HuH-7 (cell line): ENCODE data around the gene LRRC26.

ENCODE experiments used
- DNase-seq: peaks from one replicate; pipeline ENCODE4 v3.0.0; 2011; ENCODE audit warnings: low spot score

LRRC26 gene, protein sequence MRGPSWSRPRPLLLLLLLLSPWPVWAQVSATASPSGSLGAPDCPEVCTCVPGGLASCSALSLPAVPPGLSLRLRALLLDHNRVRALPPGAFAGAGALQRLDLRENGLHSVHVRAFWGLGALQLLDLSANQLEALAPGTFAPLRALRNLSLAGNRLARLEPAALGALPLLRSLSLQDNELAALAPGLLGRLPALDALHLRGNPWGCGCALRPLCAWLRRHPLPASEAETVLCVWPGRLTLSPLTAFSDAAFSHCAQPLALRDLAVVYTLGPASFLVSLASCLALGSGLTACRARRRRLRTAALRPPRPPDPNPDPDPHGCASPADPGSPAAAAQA

DNA sequence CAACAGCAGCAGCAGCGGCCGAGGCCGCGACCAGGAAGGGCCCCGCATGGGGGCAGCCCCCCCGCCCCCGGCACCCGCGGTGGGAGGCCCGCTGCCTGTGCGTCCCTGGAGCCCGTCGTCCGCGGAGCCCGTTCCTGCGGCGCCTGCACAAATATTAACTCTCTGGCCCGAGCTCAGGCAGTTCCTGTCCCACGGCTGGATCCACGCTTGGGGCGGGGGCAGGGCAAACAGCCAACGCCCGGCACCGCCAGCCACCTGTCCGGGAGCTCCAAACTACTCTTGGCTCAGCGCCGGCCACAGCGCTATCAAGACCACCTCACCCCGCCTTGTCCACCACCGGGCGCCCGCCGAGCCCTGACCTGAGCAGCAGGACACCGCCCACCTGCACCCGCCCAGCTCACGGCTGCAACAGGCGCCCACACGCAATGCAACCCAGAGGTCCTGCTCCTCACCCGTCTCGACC lies at the start of gene LRRC26:
LRRC26 (minus strand) TSS at position 156 of the 463 bp plus-strand sequence; CDS start at position 48, 108 bp downstream.
- no peak for DNase-seq

DNA sequence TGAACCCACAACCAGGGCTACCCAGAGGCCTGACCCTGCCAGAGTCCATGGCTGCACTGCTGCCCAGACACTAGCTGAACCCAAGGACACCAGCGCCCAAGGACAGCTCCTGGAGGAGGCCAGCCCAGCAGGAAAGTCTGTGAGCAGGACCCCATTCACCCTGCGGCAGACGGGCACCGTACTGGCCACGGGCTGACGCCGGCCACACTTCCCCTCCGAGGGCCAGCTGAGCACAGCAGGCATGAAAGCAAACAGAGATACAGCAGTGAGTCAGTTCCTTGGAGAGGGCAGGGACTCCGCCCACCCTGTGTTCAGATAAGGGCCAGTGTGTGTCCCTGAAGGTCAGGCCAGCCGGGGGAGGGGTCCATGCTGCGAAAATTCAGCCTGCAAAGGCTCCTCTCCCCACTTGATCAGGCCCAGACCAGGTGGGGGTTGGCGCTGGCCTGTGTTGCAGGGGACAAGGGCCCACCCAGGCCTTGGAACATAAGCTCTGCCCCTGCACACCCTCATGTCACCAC lies 49.0 kb upstream of the LRRC26 start:
- DNase-seq, result peak; percentile 80

DNA sequence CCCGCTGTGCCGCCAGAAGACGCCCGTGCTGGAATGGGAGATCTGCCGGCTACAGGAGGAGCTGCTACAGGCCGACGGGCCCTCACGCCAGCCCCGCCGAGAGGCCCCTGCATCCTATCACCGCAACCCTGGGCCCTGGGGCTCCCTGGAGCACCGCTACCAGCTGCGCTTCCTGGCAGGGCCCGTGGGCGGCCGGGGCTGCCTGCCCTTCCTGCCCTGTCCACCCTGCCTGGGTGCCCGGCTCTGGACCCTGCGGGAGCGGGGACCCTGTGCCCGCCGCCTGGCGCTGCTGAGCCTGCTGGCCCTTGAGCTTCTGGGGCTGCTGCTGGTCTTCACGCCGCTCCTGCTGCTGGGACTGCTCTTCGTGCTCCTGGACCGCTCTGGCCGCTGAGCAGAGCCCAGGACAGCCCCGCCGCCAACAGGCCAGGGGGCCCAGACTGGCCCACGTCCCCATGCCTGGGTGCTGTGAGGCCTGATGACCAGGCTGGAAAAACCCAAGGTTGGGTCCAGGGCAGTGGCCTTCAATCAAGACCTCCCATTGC lies 48.4 kb upstream of the LRRC26 start:
- DNase-seq, result no peak

DNA sequence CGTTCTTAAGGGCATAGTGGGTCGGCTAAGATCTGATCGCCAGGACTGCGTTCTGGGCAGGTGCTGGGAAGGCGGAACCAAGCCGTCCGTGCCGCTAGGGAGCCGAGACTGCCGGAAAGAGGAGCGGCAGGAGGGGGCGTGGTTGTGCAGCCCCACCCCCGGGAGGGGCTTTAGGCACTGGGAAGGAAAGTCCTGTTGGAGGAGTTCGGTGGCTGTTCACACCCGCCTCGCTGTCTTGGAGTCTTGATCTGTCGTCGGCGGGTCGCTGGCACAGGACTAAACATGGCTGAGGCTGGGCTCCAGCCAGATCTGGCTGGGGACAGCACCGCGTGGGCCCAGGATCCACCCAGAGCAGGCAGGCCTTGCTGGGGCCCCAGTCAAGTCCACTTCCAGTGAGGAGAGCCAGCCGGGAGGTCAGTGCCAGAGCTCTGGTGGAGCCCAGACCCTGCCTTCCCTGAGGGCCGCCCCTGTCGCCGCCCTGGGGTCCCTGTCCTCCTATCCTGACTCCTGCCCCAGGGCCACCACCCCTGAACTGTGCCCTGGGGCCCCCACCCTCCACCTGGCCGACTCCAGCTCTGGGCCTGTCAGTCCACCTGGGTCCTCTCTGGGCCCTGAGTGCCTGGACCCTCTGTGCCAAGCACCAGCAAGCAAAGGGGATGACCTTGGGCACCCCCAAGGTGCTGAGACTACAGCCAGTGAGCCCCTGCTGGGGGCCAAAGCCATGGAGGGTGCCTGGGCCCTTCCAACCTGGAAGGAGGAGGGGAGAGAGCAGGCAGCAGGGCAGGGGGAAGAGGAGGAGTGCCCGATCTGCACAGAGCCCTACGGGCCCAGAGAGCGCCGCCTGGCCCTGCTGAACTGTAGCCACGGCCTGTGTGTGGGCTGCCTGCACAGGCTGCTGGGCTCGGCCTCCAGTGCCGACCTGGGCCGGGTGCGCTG lies 47.7 kb upstream of the LRRC26 start:
- no peak for DNase-seq

DNA sequence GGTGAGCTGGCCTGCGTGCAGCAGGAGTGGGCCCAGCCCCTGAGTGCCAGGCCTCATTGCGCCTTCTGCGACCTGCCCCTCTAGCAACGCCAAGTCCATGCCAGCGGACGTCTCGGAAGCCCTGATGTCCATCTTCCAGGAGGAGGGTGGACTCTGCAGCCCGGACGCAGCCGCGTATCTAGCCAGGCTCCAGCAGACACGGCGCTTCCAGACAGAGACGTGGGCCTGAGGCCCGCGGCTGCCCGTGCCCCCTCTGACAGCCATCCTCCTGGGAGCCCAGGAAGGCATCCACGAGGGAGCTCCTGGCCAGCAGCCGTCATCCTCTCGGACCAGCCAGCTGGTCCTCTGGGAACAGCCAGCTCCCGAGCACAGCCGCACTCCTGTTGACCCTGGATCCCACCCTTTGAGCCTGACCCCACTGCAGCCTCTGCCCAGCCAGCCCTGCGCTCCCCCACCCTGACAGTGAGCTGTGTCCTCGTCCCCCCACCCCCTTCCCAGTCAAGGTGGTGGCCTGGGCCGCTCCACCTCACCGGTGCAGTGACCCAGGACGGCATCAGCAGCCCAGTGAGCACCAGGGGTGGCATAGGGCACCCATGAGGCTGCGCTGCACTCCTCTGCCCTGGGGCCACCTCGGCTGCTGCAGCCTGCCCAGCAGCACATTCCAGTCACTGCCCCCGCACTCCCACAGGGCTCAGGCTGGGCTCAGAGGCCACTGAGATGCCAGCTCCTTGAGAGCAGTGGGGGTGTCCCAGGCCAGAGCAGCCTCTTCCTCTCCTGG lies 46.5 kb upstream of the LRRC26 start:
- no peak for DNase-seq

DNA sequence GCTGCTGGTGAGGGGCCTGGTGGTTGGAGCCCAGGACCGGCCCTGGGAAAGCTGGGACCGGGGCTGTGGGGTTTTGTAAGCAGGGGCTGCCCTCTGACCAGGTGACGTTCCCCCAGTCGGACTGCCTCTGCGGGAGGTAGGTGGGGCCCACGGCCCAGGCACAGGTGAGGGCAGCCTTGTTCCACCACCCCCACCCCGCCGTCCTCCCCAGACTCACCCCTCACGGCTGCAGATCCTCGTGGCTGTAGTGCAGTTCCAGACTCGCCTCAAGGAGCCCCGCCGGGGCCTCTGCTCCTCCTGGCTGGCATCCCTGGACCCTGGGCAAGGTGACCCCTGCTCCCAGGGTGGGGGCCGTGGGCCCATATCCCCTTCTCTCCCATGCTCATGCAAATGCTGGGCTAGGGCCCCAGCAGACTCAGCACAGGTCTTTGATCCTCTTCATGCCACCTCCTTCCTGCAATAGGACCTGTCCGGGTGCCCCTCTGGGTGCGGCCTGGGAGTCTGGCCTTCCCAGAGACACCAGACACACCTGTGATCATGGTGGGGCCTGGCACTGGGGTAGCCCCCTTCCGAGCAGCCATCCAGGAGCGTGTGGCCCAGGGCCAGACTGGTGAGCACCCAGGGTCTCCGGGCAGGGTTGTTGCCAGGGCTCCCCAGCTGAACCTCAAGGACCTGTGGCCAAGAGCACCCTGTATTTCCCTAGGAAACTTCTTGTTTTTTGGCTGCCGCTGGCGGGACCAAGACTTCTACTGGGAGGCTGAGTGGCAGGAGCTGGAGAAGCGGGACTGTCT lies 45.5 kb upstream of the LRRC26 start:
- no peak for DNase-seq

DNA sequence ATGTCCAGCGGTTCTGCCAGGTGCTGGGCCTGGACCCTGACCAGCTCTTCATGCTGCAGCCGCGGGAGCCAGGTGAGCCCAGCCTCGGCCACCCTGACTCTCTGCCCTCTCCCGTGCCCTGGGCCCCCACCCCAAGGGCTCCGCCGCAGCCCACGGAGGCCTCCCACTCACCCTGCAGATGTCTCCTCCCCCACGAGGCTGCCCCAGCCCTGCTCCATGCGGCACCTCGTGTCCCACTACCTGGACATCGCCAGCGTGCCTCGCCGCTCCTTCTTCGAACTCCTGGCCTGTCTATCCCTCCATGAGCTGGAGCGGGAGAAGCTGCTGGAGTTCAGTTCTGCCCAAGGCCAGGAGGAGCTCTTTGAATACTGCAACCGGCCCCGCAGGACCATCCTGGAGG lies 44.8 kb upstream of the LRRC26 start:
- DNase-seq, result no peak

DNA sequence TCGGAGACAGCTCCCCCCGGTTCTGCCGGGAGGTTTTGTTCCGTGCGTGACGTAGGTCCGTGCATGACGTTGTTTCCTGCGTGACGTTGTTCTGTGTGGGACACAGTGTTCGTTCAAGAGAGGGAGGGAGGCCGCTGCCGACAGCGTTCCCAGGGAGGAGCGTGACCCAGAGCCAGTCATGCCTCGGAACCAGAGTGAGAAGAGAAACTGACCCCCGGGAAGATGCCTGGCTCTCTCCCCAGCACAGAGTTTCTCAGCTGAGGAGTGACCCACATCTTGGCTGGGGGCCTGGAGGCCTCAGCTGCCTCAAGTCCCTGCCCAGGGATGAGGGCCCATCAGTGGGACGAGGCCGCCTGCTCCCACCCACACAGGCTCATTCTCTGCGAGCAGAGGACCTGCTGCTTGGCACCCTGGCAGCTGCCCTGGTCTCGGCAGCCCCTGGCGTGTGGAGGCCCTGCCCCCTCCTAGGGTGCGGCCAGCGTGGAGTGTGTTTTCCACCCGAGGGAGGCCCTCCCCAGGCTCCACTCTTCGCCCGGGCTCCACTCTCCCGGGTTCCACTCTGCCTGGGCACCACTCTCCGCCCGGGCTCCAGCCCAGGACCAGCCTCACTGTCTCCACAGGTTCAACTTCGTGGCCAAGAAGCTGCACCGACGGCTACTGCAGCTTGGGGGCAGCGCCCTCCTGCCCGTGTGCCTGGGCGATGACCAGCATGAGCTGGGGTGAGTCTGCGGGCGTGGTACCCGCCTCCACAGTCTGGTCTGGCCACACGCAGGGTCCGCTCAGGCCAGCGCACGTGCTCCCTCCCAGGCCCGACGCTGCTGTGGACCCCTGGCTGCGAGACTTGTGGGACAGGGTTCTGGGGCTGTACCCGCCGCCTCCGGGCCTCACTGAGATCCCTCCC lies 43.6 kb upstream of the LRRC26 start:
- no peak for DNase-seq

DNA sequence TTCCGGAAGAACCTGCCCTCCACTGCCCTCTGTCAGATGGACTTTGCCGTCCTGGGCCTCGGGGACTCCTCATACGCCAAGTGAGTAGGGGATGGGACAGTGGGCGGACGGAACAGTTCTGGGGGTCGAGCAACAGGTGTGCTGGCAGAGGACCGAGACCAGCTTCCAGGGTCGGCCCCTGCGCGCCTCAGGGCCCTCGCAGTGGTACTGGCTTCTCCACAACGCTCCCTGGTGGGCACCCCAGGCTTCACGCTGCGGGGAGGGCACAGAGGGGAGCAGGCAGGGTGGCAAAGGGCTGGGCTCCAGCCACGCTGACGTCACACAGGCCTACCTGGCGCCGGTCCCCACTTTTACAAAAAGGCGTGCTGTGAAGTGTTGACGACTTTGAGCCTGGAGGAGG lies 42.7 kb upstream of the LRRC26 start:
- DNase-seq, result no peak

DNA sequence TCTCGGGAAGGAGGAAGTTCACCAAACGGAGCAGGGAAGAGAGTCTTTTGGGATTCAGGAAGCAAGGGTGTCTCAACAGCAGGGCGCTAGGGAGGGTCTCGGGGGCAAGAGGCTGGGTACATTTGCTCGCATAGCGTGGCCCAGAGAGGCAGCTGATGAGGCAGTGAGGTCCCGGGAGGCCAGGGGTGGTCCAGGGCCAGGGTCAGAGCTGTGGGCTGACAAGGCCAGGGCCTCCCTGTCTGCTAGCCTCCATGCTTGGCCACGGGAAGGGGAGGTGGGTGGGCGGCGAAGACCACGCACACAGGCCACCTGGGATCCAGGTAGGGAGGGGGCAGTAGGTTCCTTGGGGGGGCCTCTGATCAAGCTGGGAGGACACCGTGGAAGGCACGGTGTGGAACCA lies 41.7 kb upstream of the LRRC26 start:
- DNase-seq, result no peak

DNA sequence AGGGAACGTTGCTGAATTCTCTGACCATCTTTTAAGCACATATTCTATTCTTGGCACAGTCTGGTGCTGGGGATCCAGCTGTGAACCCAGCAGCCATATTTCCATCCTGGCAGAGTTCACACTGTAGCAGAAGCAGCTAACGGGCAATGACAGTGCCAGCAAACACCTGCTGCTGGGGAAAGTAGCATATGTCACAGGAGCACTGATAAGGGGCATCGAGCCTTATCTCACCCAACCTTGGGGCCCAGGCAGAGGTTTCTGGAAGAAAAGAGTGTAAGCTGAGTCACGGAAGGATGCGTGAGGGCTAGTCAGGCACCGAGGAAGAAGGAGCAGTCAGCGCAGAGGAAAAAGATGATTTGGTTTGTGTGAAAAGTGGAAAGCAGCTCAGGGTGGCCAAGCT lies 36.8 kb upstream of the LRRC26 start:
- DNase-seq, result no peak

DNA sequence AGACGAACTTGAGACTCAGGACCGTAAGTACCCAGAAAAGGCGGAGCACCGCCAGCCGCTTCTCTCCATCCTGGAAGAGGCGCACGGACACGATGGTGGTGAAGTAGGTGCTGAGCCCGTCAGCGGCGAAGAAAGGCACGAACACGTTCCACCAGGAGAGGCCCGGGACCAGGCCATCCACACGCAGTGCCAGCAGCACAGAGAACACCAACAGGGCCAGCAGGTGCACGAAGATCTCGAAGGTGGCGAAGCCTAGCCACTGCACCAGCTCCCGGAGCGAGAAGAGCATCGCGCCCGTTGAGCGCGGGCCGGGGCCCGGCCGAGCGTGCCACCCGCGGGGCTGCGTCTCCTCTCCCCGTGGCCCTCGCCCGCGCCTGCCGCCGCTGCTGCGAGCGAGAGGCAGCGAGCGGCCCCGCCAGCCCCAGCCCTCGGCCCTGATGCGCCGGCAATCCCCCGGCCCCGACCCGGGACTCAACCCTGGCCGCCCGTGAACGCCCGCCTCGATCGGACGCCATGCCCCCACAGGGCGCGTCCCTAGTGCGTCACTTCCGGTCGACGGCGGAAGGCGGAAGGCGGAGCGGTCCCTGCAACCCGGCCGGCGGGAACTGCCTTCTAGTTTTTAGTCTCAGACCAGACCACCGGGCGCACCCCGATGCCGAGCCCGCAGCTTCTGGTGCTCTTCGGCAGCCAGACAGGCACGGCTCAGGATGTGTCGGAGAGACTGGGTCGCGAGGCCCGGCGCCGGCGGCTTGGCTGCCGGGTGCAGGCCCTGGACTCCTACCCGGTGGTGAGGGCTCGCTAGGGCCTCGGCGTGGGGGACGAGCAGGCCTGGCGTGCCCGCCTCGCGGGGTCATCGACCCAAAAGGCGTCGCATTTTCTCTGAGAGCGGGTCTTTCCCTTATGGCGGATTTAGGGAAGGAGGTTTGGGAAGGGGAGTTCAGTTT lies 35.5 kb upstream of the LRRC26 start, which contains the start of the genes NDOR1 and TMEM203:
NDOR1 (plus strand) TSS at position 575 of the 944 bp plus-strand sequence; CDS start at position 653, 78 bp downstream.
TMEM203 (minus strand) TSS at position 523 of the 944 bp plus-strand sequence; CDS start at position 289, 234 bp downstream.
- DNase-seq, result peak; percentile 97

DNA sequence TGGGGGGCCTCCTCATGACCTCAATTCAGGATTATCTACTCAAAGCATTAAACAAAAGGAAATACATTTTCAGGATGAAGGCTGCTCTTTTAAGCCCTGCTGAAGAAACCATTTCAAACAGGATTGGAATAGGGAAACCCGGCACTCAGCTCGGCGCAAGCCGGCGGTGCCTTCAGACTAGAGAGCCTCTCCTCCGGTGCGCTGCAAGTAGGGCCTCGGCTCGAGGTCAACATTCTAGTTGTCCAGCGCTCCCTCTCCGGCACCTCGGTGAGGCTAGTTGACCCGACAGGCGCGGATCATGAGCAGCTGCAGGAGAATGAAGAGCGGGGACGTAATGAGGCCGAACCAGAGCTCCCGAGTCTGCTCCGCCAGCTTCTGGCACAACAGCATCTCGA lies 34.9 kb upstream of the LRRC26 start:
- DNase-seq, result no peak

DNA sequence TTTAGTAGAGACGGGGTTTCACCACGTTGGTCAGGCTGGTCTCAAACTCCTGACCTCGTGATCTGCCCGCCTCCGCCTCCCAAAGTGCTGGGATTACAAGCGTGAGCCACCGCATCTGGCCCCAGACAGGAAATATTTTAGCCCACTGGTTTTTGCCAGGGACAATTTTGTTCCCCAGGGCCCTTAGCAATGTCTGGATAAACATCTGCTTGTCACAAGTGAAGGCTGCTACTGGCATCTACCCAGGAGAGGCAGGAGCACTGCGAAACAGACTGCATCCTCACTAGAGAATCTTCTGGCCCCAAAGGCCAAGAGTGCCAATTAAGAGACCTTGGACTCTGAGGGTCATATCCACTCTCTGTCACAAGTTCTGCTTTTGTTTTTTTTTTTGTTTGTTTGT lies 33.1 kb upstream of the LRRC26 start:
- no peak for DNase-seq

DNA sequence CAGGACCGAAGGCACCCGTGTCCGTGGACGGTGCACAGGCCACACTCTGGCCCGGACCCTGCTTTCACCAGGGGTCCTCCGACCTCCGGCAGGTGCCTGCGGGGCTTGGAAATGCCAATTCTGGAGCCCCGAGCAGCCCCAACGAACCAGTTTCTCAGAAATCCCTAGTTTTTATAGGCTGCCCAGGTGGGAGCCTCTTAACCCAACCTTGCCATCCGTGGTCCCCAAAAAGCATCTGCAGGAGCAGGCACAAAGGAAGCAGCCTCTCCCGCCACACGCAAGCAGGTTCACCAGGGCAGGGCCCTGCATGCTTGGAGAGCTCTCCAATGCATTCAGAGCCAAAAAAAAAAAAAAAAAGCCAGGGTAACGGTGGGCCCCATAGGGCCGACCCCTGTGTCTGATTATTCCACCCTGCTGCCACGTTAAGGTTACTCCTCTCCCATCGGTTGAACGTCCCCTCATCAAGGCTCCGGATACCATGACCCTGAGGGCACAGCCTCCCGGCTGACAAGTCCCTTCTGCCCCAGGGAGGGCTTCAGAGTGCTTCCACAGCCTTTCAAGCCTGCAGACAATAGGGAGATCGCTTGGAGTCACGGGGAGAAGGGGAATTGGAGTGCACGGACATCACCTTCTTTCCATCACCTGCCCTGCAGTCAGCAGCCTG lies 31.5 kb upstream of the LRRC26 start:
- DNase-seq, result no peak

DNA sequence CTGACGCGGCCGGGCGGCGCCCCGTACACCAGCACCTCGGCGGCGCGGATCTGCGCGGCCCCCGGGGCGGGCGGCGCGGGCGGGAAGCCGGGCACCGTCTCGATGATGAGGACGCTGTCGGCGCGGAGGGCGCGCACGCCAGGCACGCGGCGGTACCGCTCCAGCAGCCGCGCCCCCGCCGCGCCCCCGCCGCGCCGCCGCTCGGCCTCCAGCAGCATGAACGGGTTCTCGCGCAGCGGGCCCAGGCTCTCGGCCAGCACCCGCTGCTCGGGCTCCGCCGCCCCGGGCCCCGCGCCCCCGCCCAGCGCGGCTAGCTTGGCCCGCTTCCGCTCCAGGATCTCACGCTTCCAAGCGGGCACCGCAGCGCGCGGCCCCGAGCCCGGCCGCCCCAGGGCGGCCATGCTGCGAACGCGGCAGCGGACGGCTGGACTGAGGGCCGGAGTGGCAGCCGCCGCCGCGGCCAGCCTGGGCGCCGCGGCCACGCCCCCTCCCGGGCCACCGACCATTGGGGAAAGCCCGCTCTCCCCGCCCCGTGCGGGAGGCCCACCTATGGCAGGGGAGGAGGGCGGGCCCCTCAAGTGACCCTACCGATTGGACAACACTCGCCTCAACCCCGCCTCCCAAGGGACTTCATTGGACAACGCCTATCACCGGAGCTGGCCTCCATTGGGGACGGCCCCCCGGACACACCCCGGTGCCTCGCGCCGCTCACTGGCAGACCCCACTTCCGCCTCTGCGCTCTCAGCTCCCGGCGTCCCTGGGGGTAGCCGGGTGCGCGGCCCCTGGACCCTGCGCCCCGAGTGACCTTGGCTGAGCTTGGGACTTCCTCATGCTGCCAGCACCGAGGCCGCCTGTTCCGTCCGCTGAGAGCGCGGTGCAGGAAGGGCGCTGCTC lies 30.7 kb upstream of the LRRC26 start, which contains the start of gene TPRN:
TPRN (minus strand) TSS at position 431 of the 894 bp plus-strand sequence; CDS start at position 401, 30 bp downstream.
- peak; percentile 100 for DNase-seq
